ENCODE measurements around the gene TOP3A. TPM values are rescaled to one million over a fixed set of nuclear protein-coding genes. Genes with fewer than 3 reads are reported as not detected.

The TOP3A gene
- total RNA-seq, 1 donor from 2014 or later: 14.1 TPM

- DNase-seq (ENCODE audit: low read depth in 2 of 2): no peak
Measured at GRCh38 chr17:18234853-18235380, 79.9 kb downstream of the TOP3A start.

- DNase-seq (ENCODE audit: low read depth in 2 of 2): no peak
Measured at GRCh38 chr17:18233803-18234518, 80.8 kb downstream of the TOP3A start.

- DNase-seq (ENCODE audit: low read depth in 2 of 2): no peak
Measured at GRCh38 chr17:18231164-18231563, 83.6 kb downstream of the TOP3A start.

- no peak for DNase-seq (ENCODE audit: low read depth in 2 of 2)
Measured at GRCh38 chr17:18230288-18231141, 84.3 kb downstream of the TOP3A start.

- no peak for DNase-seq (ENCODE audit: low read depth in 2 of 2)
Measured at GRCh38 chr17:18229771-18230170, 85.0 kb downstream of the TOP3A start.

- no peak for DNase-seq (ENCODE audit: low read depth in 2 of 2)
Measured at GRCh38 chr17:18229254-18229653, 85.5 kb downstream of the TOP3A start.

- no peak for DNase-seq (ENCODE audit: low read depth in 2 of 2)
Measured at GRCh38 chr17:18228176-18228682, 86.6 kb downstream of the TOP3A start.

- DNase-seq (ENCODE audit: low read depth in 2 of 2): no peak
Measured at GRCh38 chr17:18227635-18228034, 87.2 kb downstream of the TOP3A start.

GRCh38 chr17:18226284-18226945 is 88.4 kb downstream of the TOP3A start:
- DNase-seq (ENCODE audit: low read depth in 2 of 2): peak in 1 of 2 donors; percentile 11

- DNase-seq (ENCODE audit: low read depth in 2 of 2): no peak
Measured at GRCh38 chr17:18225642-18226283, 89.0 kb downstream of the TOP3A start.

- DNase-seq (ENCODE audit: low read depth in 2 of 2): peak; percentile 84 to 97
Measured at GRCh38 chr17:18225121-18225641, 89.6 kb downstream of the TOP3A start, which contains the start of gene LLGL1. TSS of gene LLGL1 (plus strand) at chr17:18225635. CDS start at chr17:18225683, 48 bp downstream.

GRCh38 chr17:18224387-18225120 is 90.2 kb downstream of the TOP3A start:
- DNase-seq (ENCODE audit: low read depth in 2 of 2): no peak

- no peak for DNase-seq (ENCODE audit: low read depth in 2 of 2)
Measured at GRCh38 chr17:18224053-18224386, 90.8 kb downstream of the TOP3A start.

Other genes starting within 250 kb of the TOP3A start
- 27.6 and 34.4 TPM in 2 replicates for gene DRG2, start 227.0 kb downstream of the TOP3A start, total RNA-seq
- 0.13 and 0.26 TPM in 2 replicates for gene MYO15A, start 206.2 kb downstream of the TOP3A start, total RNA-seq
- 57.9 and 71.8 TPM in 2 replicates for gene ALKBH5, start 131.2 kb downstream of the TOP3A start, total RNA-seq
- 17.2 and 23.9 TPM in 2 replicates for gene LLGL1, start 89.4 kb downstream of the TOP3A start, total RNA-seq
- gene FLII, start 56.3 kb downstream of the TOP3A start, total RNA-seq: 280 and 292 TPM in 2 replicates
- 8.1 and 13.9 TPM in 2 replicates for gene MIEF2, start 54.3 kb downstream of the TOP3A start, total RNA-seq
- 11.4 and 18.5 TPM in 2 replicates for gene SMCR8, start 299 bp upstream of the TOP3A start, total RNA-seq
- gene SHMT1, start 48.6 kb upstream of the TOP3A start, total RNA-seq: 11.0 and 16.7 TPM in 2 replicates
- gene EVPLL, start 62.8 kb upstream of the TOP3A start, total RNA-seq: not detected in 2 replicates
- gene LGALS9C, start 161.8 kb upstream of the TOP3A start, total RNA-seq: not detected in 2 replicates